HuH-7.5 (cell line): ENCODE results near the gene CCSER2.
"Not testable (repeated sequence)": the region's sequence is repeated elsewhere in the genome, so short reads cannot be mapped to it uniquely, and the experiment has no call there.

Experiments
- DNase-seq: peaks from one replicate; pipeline ENCODE4 v3.0.0; 2011; ENCODE audit warnings: low spot score

The CCSER2 gene

GRCh38 chr10:84328418-84329195 is at the start of gene CCSER2:
CCSER2 (plus strand) TSS chr10:84328589; CDS start chr10:84371053, 42,464 bp downstream.
- DNase-seq: peak; percentile 79

GRCh38 chr10:84279876-84280475 is 48.4 kb upstream of the CCSER2 start:
- not testable (repeated sequence) for DNase-seq

- no peak for DNase-seq
Observed at GRCh38 chr10:84286695-84287094, 41.7 kb upstream of the CCSER2 start.

- no peak for DNase-seq
Observed at GRCh38 chr10:84288151-84288550, 40.2 kb upstream of the CCSER2 start.

- no peak for DNase-seq
Observed at GRCh38 chr10:84289521-84290200, 38.7 kb upstream of the CCSER2 start.

- no peak for DNase-seq
Observed at GRCh38 chr10:84290235-84290634, 38.2 kb upstream of the CCSER2 start.

GRCh38 chr10:84291384-84291783 is 37.0 kb upstream of the CCSER2 start:
- peak; percentile 14 for DNase-seq

- no peak for DNase-seq
Observed at GRCh38 chr10:84292502-84292901, 35.9 kb upstream of the CCSER2 start.

- DNase-seq: no peak
Observed at GRCh38 chr10:84293171-84293570, 35.2 kb upstream of the CCSER2 start.

- no peak for DNase-seq
Observed at GRCh38 chr10:84293574-84294016, 34.8 kb upstream of the CCSER2 start.

GRCh38 chr10:84294766-84295447 is 33.5 kb upstream of the CCSER2 start:
- DNase-seq: no peak

GRCh38 chr10:84296091-84296981 is 32.1 kb upstream of the CCSER2 start:
- DNase-seq: no peak

- no peak for DNase-seq
Observed at GRCh38 chr10:84298057-84298456, 30.3 kb upstream of the CCSER2 start.

- DNase-seq: no peak
Observed at GRCh38 chr10:84302223-84302622, 26.2 kb upstream of the CCSER2 start.

- no peak for DNase-seq
Observed at GRCh38 chr10:84306751-84307384, 21.5 kb upstream of the CCSER2 start.

- DNase-seq: no peak
Observed at GRCh38 chr10:84308021-84308420, 20.4 kb upstream of the CCSER2 start.

GRCh38 chr10:84308481-84309304 is 19.7 kb upstream of the CCSER2 start:
- DNase-seq: no peak

GRCh38 chr10:84310470-84310869 is 17.9 kb upstream of the CCSER2 start:
- no peak for DNase-seq

- DNase-seq: no peak
Observed at GRCh38 chr10:84311576-84311975, 16.8 kb upstream of the CCSER2 start.

GRCh38 chr10:84312816-84313215 is 15.6 kb upstream of the CCSER2 start:
- no peak for DNase-seq
